Muscle layer of duodenum (tissue), 2 donors: ENCODE results near the gene JMJD6.
"Not testable (repeated sequence)": the region's sequence is repeated elsewhere in the genome, so short reads cannot be mapped to it uniquely, and the experiment has no call there.

ENCODE experiments used
- H3K27ac ChIP-seq: one replicate; pipeline ENCODE4 v1.7.0; 2013; ENCODE audit warnings: mild to moderate bottlenecking, low read length
- H3K27me3 ChIP-seq: one replicate; pipeline ENCODE4 v1.7.0; 2013; ENCODE audit warnings: low read depth, mild to moderate bottlenecking, control low read depth, low read length
- H3K36me3 ChIP-seq, 2 donors: one replicate each; pipeline ENCODE4 v1.7.0; 2013; ENCODE audit warnings: low read length in 2 of 2, control low read depth in 1 of 2, mild to moderate bottlenecking in 1 of 2; ENCODE audit not compliant: insufficient read depth in 2 of 2, control insufficient read depth in 1 of 2
- H3K4me1 ChIP-seq, 2 donors: one replicate each; pipeline ENCODE4 v1.7.0; 2013; ENCODE audit warnings: low read length in 2 of 2, mild to moderate bottlenecking in 2 of 2, control low read depth in 1 of 2, moderate library complexity in 1 of 2; ENCODE audit not compliant: insufficient read depth in 2 of 2, control insufficient read depth in 1 of 2
- H3K4me3 ChIP-seq, 2 donors: one replicate each; pipeline ENCODE4 v1.7.0; 2013; ENCODE audit warnings: low read length in 2 of 2, low read depth in 1 of 2, mild to moderate bottlenecking in 1 of 2
- H3K9me3 ChIP-seq, 2 donors: one replicate each; pipeline ENCODE4 v1.7.0; 2013; ENCODE audit warnings: low read length in 2 of 2, control low read depth in 1 of 2, mild to moderate bottlenecking in 1 of 2; ENCODE audit not compliant: control insufficient read depth in 1 of 2
- donor health status: healthy.

JMJD6 gene

GRCh38 chr17:76723812-76724211 lies 2.6 kb downstream of the JMJD6 start:
- no peaks in the 10 kb centered on the region for H3K9me3 ChIP-seq
- H3K27ac ChIP-seq: no peak overlapping the region
- no peak overlapping the region for H3K4me3 ChIP-seq
- H3K36me3 ChIP-seq: peaks cover 40 to 54% of the 10 kb centered on the region in 2 donors
- peaks cover 0 to 45% of the 10 kb centered on the region in 2 donors for H3K4me1 ChIP-seq
- H3K27me3 ChIP-seq: no peaks in the 10 kb centered on the region

- H3K36me3 ChIP-seq: peaks cover 48 to 62% of the 10 kb centered on the region in 2 donors
- not testable (repeated sequence) for H3K9me3 ChIP-seq, H3K27ac ChIP-seq, H3K27me3 ChIP-seq, H3K4me3 ChIP-seq
- peaks cover 0 to 43% of the 10 kb centered on the region in 2 donors for H3K4me1 ChIP-seq
These were observed 3.4 kb downstream of the JMJD6 start for GRCh38 chr17:76722977-76723376.

- H3K9me3 ChIP-seq: no peaks in the 10 kb centered on the region
- no peak overlapping the region for H3K27ac ChIP-seq
- no peaks in the 10 kb centered on the region for H3K27me3 ChIP-seq
- peaks cover 50 to 69% of the 10 kb centered on the region in 2 donors for H3K36me3 ChIP-seq
- no peak overlapping the region for H3K4me3 ChIP-seq
- H3K4me1 ChIP-seq: peaks cover 0 to 37% of the 10 kb centered on the region in 2 donors
These were observed 4.1 kb downstream of the JMJD6 start for GRCh38 chr17:76722279-76722678.

GRCh38 chr17:76721463-76721862 lies 4.9 kb downstream of the JMJD6 start:
- Histone ChIP-seq H3K9me3 (no peaks in the 10 kb centered on the region), H3K27ac (no peak overlapping the region), H3K36me3 (peaks cover 58 to 78% of the 10 kb centered on the region in 2 donors), H3K4me3 (no peak overlapping the region), H3K27me3 (no peaks in the 10 kb centered on the region), H3K4me1 (peaks cover 0 to 41% of the 10 kb centered on the region in 2 donors)

GRCh38 chr17:76720941-76721340 lies 5.5 kb downstream of the JMJD6 start:
- Histone ChIP-seq H3K36me3 (peaks cover 59 to 79% of the 10 kb centered on the region in 2 donors), H3K27ac (no peak overlapping the region), H3K4me3 (no peak overlapping the region), H3K4me1 (peaks cover 0 to 46% of the 10 kb centered on the region in 2 donors), H3K9me3 (no peaks in the 10 kb centered on the region), H3K27me3 (no peaks in the 10 kb centered on the region)

- peaks cover 0 to 48% of the 10 kb centered on the region in 2 donors for H3K4me1 ChIP-seq
- H3K36me3 ChIP-seq: peaks cover 59 to 86% of the 10 kb centered on the region in 2 donors
- no peaks in the 10 kb centered on the region for H3K9me3 ChIP-seq
- H3K27ac ChIP-seq: no peak overlapping the region
- H3K4me3 ChIP-seq: no peak overlapping the region
- H3K27me3 ChIP-seq: no peaks in the 10 kb centered on the region
These were observed 6.2 kb downstream of the JMJD6 start for GRCh38 chr17:76720211-76720610.

- Histone ChIP-seq H3K4me3 (no peak overlapping the region), H3K36me3 (peaks cover 63 to 89% of the 10 kb centered on the region in 2 donors), H3K4me1 (peaks cover 0 to 42% of the 10 kb centered on the region in 2 donors), H3K27me3 (no peaks in the 10 kb centered on the region), H3K27ac (no peak overlapping the region), H3K9me3 (no peaks in the 10 kb centered on the region)
These were observed 7.9 kb downstream of the JMJD6 start for GRCh38 chr17:76718516-76718915.

GRCh38 chr17:76716839-76717215 lies 9.6 kb downstream of the JMJD6 start:
- Histone ChIP-seq H3K27me3 (no peaks in the 10 kb centered on the region), H3K4me1 (peaks cover 0 to 33% of the 10 kb centered on the region in 2 donors), H3K36me3 (peaks cover 67 to 85% of the 10 kb centered on the region in 2 donors), H3K27ac (peak overlapping the region; percentile 62), H3K9me3 (no peaks in the 10 kb centered on the region), H3K4me3 (no peak overlapping the region)

- H3K9me3 ChIP-seq: no peaks in the 10 kb centered on the region
- peak overlapping the region; percentile 62 for H3K27ac ChIP-seq
- H3K27me3 ChIP-seq: no peaks in the 10 kb centered on the region
- peaks cover 1 to 38% of the 10 kb centered on the region in 2 donors for H3K4me1 ChIP-seq
- H3K4me3 ChIP-seq: no peak overlapping the region
- peaks cover 61 to 80% of the 10 kb centered on the region in 2 donors for H3K36me3 ChIP-seq
These were observed 10.1 kb downstream of the JMJD6 start for GRCh38 chr17:76716146-76716838.

- Histone ChIP-seq H3K4me1 (peaks cover 4 to 37% of the 10 kb centered on the region in 2 donors), H3K9me3 (no peaks in the 10 kb centered on the region), H3K27ac (peak overlapping the region; percentile 46), H3K4me3 (no peak overlapping the region), H3K27me3 (no peaks in the 10 kb centered on the region), H3K36me3 (peaks cover 53 to 72% of the 10 kb centered on the region in 2 donors)
These were observed 10.9 kb downstream of the JMJD6 start for GRCh38 chr17:76715496-76715830.

GRCh38 chr17:76714822-76715495 lies 11.4 kb downstream of the JMJD6 start:
- no peaks in the 10 kb centered on the region for H3K27me3 ChIP-seq
- peaks cover 48 to 67% of the 10 kb centered on the region in 2 donors for H3K36me3 ChIP-seq
- H3K4me1 ChIP-seq: peaks cover 4 to 37% of the 10 kb centered on the region in 2 donors
- no peaks in the 10 kb centered on the region for H3K9me3 ChIP-seq
- H3K27ac ChIP-seq: peak overlapping the region; percentile 46
- H3K4me3 ChIP-seq: no peak overlapping the region
